HCT116 (cell line): ENCODE results near the gene ETV5. TPM values are rescaled to one million over a fixed set of nuclear protein-coding genes. Genes with fewer than 3 reads are reported as not detected.

Source experiments
- ATAC-seq: fragments of 200-7000 bp; cut with Tn5 transposase; 2 replicates; pipeline ENCODE4 v1.9.1; 2020; ENCODE audit warnings: mild to moderate bottlenecking, moderate library complexity
- BruUV-seq: library from RNA; stranded (reverse); fragments of 400-500 nt; replicated peaks from 2 replicates; lab custom pipeline; 2021; lab: Mats Ljungman, UMichigan
- CTCF ChIA-PET: fragments of 300-600 bp; sonication (Branson Sonifier 250); formaldehyde crosslinking; loops from one replicate; lab custom pipeline; 2021; ENCODE audit warnings: antibody characterized with exemption; lab: Charles Lee
- POLR2A ChIA-PET: fragments of 300-600, 350-600 bp; sonication (Branson Sonifier 250); formaldehyde crosslinking; loops from one replicate; lab custom pipeline; 2021; ENCODE audit warnings: antibody characterized with exemption; lab: Charles Lee
- RAD21 ChIA-PET, 2 experiments: fragments of 300-600 bp; sonication (Branson Sonifier 250); formaldehyde crosslinking; loops; one replicate each; lab custom pipeline; 2023; ENCODE audit warnings: low total read pairs in 2 of 2; ENCODE audit not compliant: uncharacterized antibody in 2 of 2, unreplicated experiment in 2 of 2, low non-redundant PET in 1 of 2; lab: Charles Lee
- DNase-seq: peaks from one replicate; pipeline ENCODE4 v3.0.0-alpha.2; 2010; ENCODE audit warnings: low read depth, low spot score
- H2AFZ ChIP-seq: fragments of 200-600 bp; shearing (Covaris generic), sonication (generic); 2 replicates; pipeline ENCODE4 v1.6.1; 2017; ENCODE audit warnings: low read depth, mixed run types, mixed read lengths, antibody characterized with exemption, low read length; ENCODE audit not compliant: poor library complexity, severe bottlenecking
- H3K27ac ChIP-seq: 2 replicates; pipeline ENCODE4 v1.5.1; 2012; ENCODE audit warnings: low read depth, low read length
- H3K27me3 ChIP-seq: fragments of 200-600 bp; sonication (generic); 2 replicates; pipeline ENCODE4 v1.6.1; 2016; ENCODE audit warnings: mixed run types, low read length, mixed read lengths; ENCODE audit not compliant: insufficient read depth
- H3K36me3 ChIP-seq, 2 experiments: fragments of 200-500 bp in 1 of 2; fragments of 200-600 bp in 1 of 2; sonication (Bioruptor generic) in 1 of 2; sonication (generic) in 1 of 2; 2 replicates each; pipeline versions ENCODE4 v1.5.1 to v1.6.1; 2014 to 2016; ENCODE audit warnings: low read length in 2 of 2, inconsistent platforms in 1 of 2, mixed read lengths in 1 of 2, mixed run types in 1 of 2; ENCODE audit not compliant: insufficient read depth in 2 of 2, control insufficient read depth in 1 of 2
- H3K4me1 ChIP-seq, 2 experiments: fragments of 200-600 bp in 1 of 2; sonication (generic) in 1 of 2; 2 replicates each; pipeline versions ENCODE4 v1.5.1 to v1.6.1; 2012 to 2017; ENCODE audit warnings: low read length in 2 of 2, inconsistent platforms in 1 of 2, mild to moderate bottlenecking in 1 of 2, mixed read lengths in 1 of 2, mixed run types in 1 of 2, moderate library complexity in 1 of 2; ENCODE audit not compliant: insufficient read depth in 2 of 2, control insufficient read depth in 1 of 2
- H3K4me2 ChIP-seq: fragments of 200-600 bp; sonication (generic); 2 replicates; pipeline ENCODE4 v1.6.1; 2017; ENCODE audit warnings: mixed run types, low read length, mixed read lengths
- H3K4me3 ChIP-seq, 2 experiments: fragments of 200-600 bp in 1 of 2; sonication (generic) in 1 of 2; replicated peaks in 1 of 2; 2 replicates each; pipeline ENCODE4 v1.5.1; 2011 to 2016; ENCODE audit warnings: low read length in 2 of 2, control low read depth in 1 of 2, low read depth in 1 of 2, mild to moderate bottlenecking in 1 of 2, mixed read lengths in 1 of 2, mixed run types in 1 of 2
- H3K79me2 ChIP-seq: fragments of 200-600 bp; sonication (generic); 2 replicates; pipeline ENCODE4 v1.6.1; 2017; ENCODE audit warnings: mild to moderate bottlenecking, mixed run types, low read length, moderate library complexity, mixed read lengths; ENCODE audit not compliant: insufficient read depth
- H3K9ac ChIP-seq: fragments of 200-600 bp; sonication (generic); 2 replicates; pipeline ENCODE4 v1.6.1; 2016; ENCODE audit warnings: low read length, mixed read lengths
- H3K9me2 ChIP-seq: fragments of 200-600 bp; sonication (generic), shearing (Covaris generic); 2 replicates; pipeline ENCODE4 v1.6.1; 2017; ENCODE audit warnings: mixed run types, mild to moderate bottlenecking, moderate library complexity; ENCODE audit not compliant: insufficient read depth
- H3K9me3 ChIP-seq, 2 experiments: fragments of 200-500 bp in 1 of 2; fragments of 200-600 bp in 1 of 2; sonication (Bioruptor generic) in 1 of 2; sonication (generic) in 1 of 2; 2 replicates each; pipeline ENCODE4 v1.6.1; 2014 to 2017; ENCODE audit warnings: low read length in 2 of 2, mixed read lengths in 2 of 2, inconsistent platforms in 1 of 2, low read depth in 1 of 2, mild to moderate bottlenecking in 1 of 2, mixed run types in 1 of 2, moderate library complexity in 1 of 2; ENCODE audit not compliant: control insufficient read depth in 1 of 2, insufficient read depth in 1 of 2
- H4K20me1 ChIP-seq: fragments of 200-600 bp; sonication (generic), shearing (Covaris generic); 2 replicates; pipeline ENCODE4 v1.6.1; 2017; ENCODE audit warnings: mixed run types, mild to moderate bottlenecking, moderate library complexity; ENCODE audit not compliant: insufficient read depth
- CBX3 ChIP-seq: IDR thresholded peaks from 2 replicates; pipeline ENCODE4 v1.6.1; 2012; ENCODE audit warnings: low read depth
- CEBPB ChIP-seq: IDR thresholded peaks from 2 replicates; pipeline ENCODE4 v1.6.1; 2012; ENCODE audit warnings: low read depth
- CTCF ChIP-seq, 3 experiments: fragments of 200-600 bp in 1 of 3; sonication (generic) in 1 of 3; IDR thresholded peaks in 2 of 3; conservative IDR thresholded peaks in 1 of 3; 2 replicates each; pipeline ENCODE4 v1.5.1; 2012 to 2017; ENCODE audit warnings: low read depth in 2 of 3, low read length in 2 of 3, antibody characterized with exemption in 1 of 3, borderline replicate concordance in 1 of 3, control low read depth in 1 of 3, mild to moderate bottlenecking in 1 of 3, mixed read lengths in 1 of 3, mixed run types in 1 of 3, moderate library complexity in 1 of 3; ENCODE audit not compliant: insufficient read depth in 1 of 3
- ELF1 ChIP-seq: IDR thresholded peaks from 2 replicates; pipeline ENCODE4 v1.6.1; 2012; ENCODE audit warnings: low read depth, borderline replicate concordance
- EZH2 ChIP-seq: fragments of 200-600 bp; sonication (generic); IDR thresholded peaks from 2 replicates; pipeline ENCODE4 v1.6.1; 2017; ENCODE audit warnings: antibody characterized with exemption, mixed run types
- EZH2phosphoT487 ChIP-seq: fragments of 200-600 bp; IDR thresholded peaks from 2 replicates; pipeline ENCODE4 v1.6.1; 2018; ENCODE audit warnings: antibody characterized with exemption, borderline replicate concordance
- JUND ChIP-seq: IDR thresholded peaks from 2 replicates; pipeline ENCODE4 v1.6.1; 2012
- MAX ChIP-seq: IDR thresholded peaks from 2 replicates; pipeline ENCODE4 v1.6.1; 2012
- POLR2A ChIP-seq: IDR thresholded peaks from 2 replicates; pipeline ENCODE4 v1.7.0; 2011; ENCODE audit warnings: borderline replicate concordance; ENCODE audit not compliant: insufficient read depth, insufficient read length; ENCODE audit errors: extremely low read depth
- POLR2AphosphoS5 ChIP-seq: IDR thresholded peaks from 2 replicates; pipeline ENCODE4 v1.6.1; 2011; ENCODE audit warnings: mild to moderate bottlenecking, low read depth, low read length, moderate library complexity
- REST ChIP-seq: IDR thresholded peaks from 2 replicates; pipeline ENCODE4 v1.6.1; 2012; ENCODE audit warnings: low read depth
- SP1 ChIP-seq: IDR thresholded peaks from 2 replicates; pipeline ENCODE4 v1.6.1; 2012; ENCODE audit warnings: low read depth
- TCF7L2 ChIP-seq: IDR thresholded peaks from 2 replicates; pipeline ENCODE4 v1.7.0; 2011; ENCODE audit warnings: borderline replicate concordance, inconsistent platforms; ENCODE audit not compliant: insufficient read depth, insufficient read length; ENCODE audit errors: extremely low read depth
- YY1 ChIP-seq: IDR thresholded peaks from 2 replicates; pipeline ENCODE4 v1.6.1; 2011; ENCODE audit warnings: low read length, low read depth, moderate library complexity, mild to moderate bottlenecking; ENCODE audit not compliant: insufficient replicate concordance; ENCODE audit errors: extremely low read depth
- ZNF274 ChIP-seq: fragments of 200-500 bp; sonication (Bioruptor generic); IDR thresholded peaks from 2 replicates; pipeline ENCODE4 v1.6.1; 2014; ENCODE audit warnings: mild to moderate bottlenecking, low read depth, low read length, inconsistent platforms
- intact Hi-C: fragments of 100-400 bp; cut with micrococcal nuclease; formaldehyde crosslinking; loops from 2 replicates; pipeline ENCODE4 v1.10.0; 2022
- total RNA-seq: library from RNA; stranded (reverse); gene quantifications from one replicate; pipeline ENCODE4 v1.2.1, GENCODE V29; 2021; ENCODE audit not compliant: unreplicated experiment

Gene ETV5
- total RNA-seq, 1 experiment from 2014 or later, result 89.7 TPM

- intact Hi-C loops, result no loop called here
- ATAC-seq, result no peak
- no peaks in the 10 kb centered on the region for H3K36me3 ChIP-seq
- no peaks in the 10 kb centered on the region for H3K27me3 ChIP-seq
- ChIA-PET POLR2A (no interaction called here), RAD21 (interaction anchor here in 1 of 2 experiments (0.7 kb wide), 1 partner anchor 22 kb away, joined by 3 read pairs; no protein-coding TSS in a partner anchor), CTCF (no interaction called here)
- no peak overlapping the region for H3K27ac ChIP-seq
- no peak overlapping the region for H3K4me2 ChIP-seq
- no peak overlapping the region for H3K4me3 ChIP-seq
- H3K9ac ChIP-seq, result no peak overlapping the region
- peaks cover 0 to 5% of the 10 kb centered on the region in 2 experiments; a peak in 1 of 4 replicates for H3K9me3 ChIP-seq
- no peaks in the 10 kb centered on the region for H3K9me2 ChIP-seq
- no peaks in the 10 kb centered on the region for H3K79me2 ChIP-seq
- TF ChIP-seq MAX (no peak), POLR2A (no peak), YY1 (no peak), ELF1 (no peak), TCF7L2 (no peak), EZH2 (no peak), CBX3 (no peak), ZNF274 (no peak), JUND (no peak), CEBPB (no peak), SP1 (no peak), POLR2AphosphoS5 (no peak), EZH2phosphoT487 (no peak)
- no peaks in the 10 kb centered on the region for H4K20me1 ChIP-seq
- BruUV-seq, result no TSS peak
- no peak for DNase-seq
- H3K4me1 ChIP-seq, result no peaks in the 10 kb centered on the region
- H2AFZ ChIP-seq, result no peak overlapping the region
Measured at GRCh38 chr3:186038360-186038759, 70.5 kb downstream of the ETV5 start.

- POLR2A ChIA-PET, result no interaction called here
- BruUV-seq, result no TSS peak
- intact Hi-C loops, result no loop called here
- no peaks in the 10 kb centered on the region for H4K20me1 ChIP-seq
- RAD21 ChIA-PET, result no interaction called here
- H3K79me2 ChIP-seq, result no peaks in the 10 kb centered on the region
- H3K9me3 ChIP-seq, result peaks cover 0 to 5% of the 10 kb centered on the region in 2 experiments; a peak in 1 of 4 replicates
- H2AFZ ChIP-seq, result no peak overlapping the region
- no peak overlapping the region for H3K9ac ChIP-seq
- DNase-seq (no peak), ATAC-seq (no peak; the same call in 1 of the 2 replicates)
- no peaks in the 10 kb centered on the region for H3K27me3 ChIP-seq
- no peak overlapping the region for H3K4me3 ChIP-seq
- CTCF ChIA-PET, result no interaction called here
- no peak overlapping the region for H3K4me2 ChIP-seq
- H3K4me1 ChIP-seq, result no peaks in the 10 kb centered on the region
- H3K27ac ChIP-seq, result no peak overlapping the region
- H3K9me2 ChIP-seq, result no peaks in the 10 kb centered on the region
- H3K36me3 ChIP-seq, result no peaks in the 10 kb centered on the region
- TF ChIP-seq CBX3, result no peak
- no peak for TF ChIP-seq EZH2phosphoT487
- TF ChIP-seq ZNF274, result no peak
- no peak for TF ChIP-seq CTCF (IDR thresholded peaks at IDR 0.05 in 2 of 3, conservative IDR thresholded peaks at IDR 0.05 in 1 of 3; ENCODE audit: borderline replicate concordance in 1 of 3, insufficient read depth in 1 of 3, low read depth in 2 of 3, low read length in 2 of 3)
- no peak for TF ChIP-seq TCF7L2
- no peak for TF ChIP-seq CEBPB
- no peak for TF ChIP-seq SP1
- TF ChIP-seq POLR2A, result no peak
- TF ChIP-seq REST, result no peak
- no peak for TF ChIP-seq JUND
Measured at GRCh38 chr3:186035277-186035676, 73.6 kb downstream of the ETV5 start.
